K562 (cell line): Measurements from ENCODE around the gene ILK. TPM values are rescaled to one million over a fixed set of nuclear protein-coding genes. Genes with fewer than 3 reads are reported as not detected.

Experiments
- ATAC-seq: fragments of 200-7000 bp; cut with Tn5 transposase; 3 replicates; pipeline ENCODE4 v1.9.1; 2020; ENCODE audit warnings: moderate library complexity
- BruUV-seq: library from RNA; stranded (reverse); fragments of 400-500 nt; replicated peaks from 2 replicates; lab custom pipeline; 2021; lab: Mats Ljungman, UMichigan
- CTCF ChIA-PET: fragments of 300-600 bp; formaldehyde crosslinking; extraction: SDS; loops from one replicate; lab custom pipeline; 2021; ENCODE audit warnings: low intra/inter-chr PET ratio; lab: Yijun Ruan, JAX
- POLR2A ChIA-PET: fragments of 300-600, 350-650 bp; sonication (Branson Sonifier 250); formaldehyde crosslinking; extraction: SDS; loops from one replicate; lab custom pipeline; 2021; ENCODE audit warnings: antibody characterized with exemption, inconsistent platforms; lab: Yijun Ruan, JAX
- DNase-seq, 4 experiments: peaks; one replicate each; pipeline versions ENCODE4 v3.0.0 to v3.0.0-alpha.2; 2011 to 2018; ENCODE audit warnings: low spot score in 3 of 4, mixed read lengths in 3 of 4; ENCODE audit errors: extremely low read depth in 1 of 4
- FAIRE-seq: peaks from 2 replicates; lab custom pipeline; 2011; peaks lifted over from hg19 to GRCh38; lab: Jason Lieb, UNC
- H2AFZ ChIP-seq: 2 replicates; pipeline ENCODE4 v1.6.0; 2011; ENCODE audit warnings: low read depth, low read length, control low read depth, inconsistent platforms
- H3K27ac ChIP-seq: fragments of 200-600 bp; 3 replicates; pipeline ENCODE4 v1.8.0; 2011; ENCODE audit warnings: low read depth, mild to moderate bottlenecking, control low read depth, inconsistent platforms, low read length, moderate library complexity, mixed read lengths; ENCODE audit errors: extremely low read depth
- H3K27me3 ChIP-seq, 2 experiments: fragments of 300-600 bp in 1 of 2; 2 replicates in 1 of 2; 3 replicates in 1 of 2; pipeline versions ENCODE4 v1.6.0 to v1.8.0; 2011; ENCODE audit warnings: inconsistent platforms in 2 of 2, low read length in 2 of 2, mild to moderate bottlenecking in 1 of 2, mixed read lengths in 1 of 2, moderate library complexity in 1 of 2; ENCODE audit not compliant: control insufficient read depth in 2 of 2, insufficient read depth in 2 of 2
- H3K36me3 ChIP-seq: fragments of 300-600 bp; 3 replicates; pipeline ENCODE4 v1.8.0; 2011; ENCODE audit warnings: mild to moderate bottlenecking, low read length, inconsistent platforms; ENCODE audit not compliant: control insufficient read depth, insufficient read depth
- H3K4me1 ChIP-seq, 2 experiments: fragments of 200-600 bp in 1 of 2; replicated peaks in 1 of 2; 2 replicates in 1 of 2; 3 replicates in 1 of 2; pipeline versions ENCODE4 v1.5.1 to v1.8.0; 2011; ENCODE audit warnings: inconsistent platforms in 2 of 2, low read length in 2 of 2, mild to moderate bottlenecking in 1 of 2, mixed read lengths in 1 of 2, moderate library complexity in 1 of 2; ENCODE audit not compliant: control insufficient read depth in 2 of 2, insufficient read depth in 2 of 2
- H3K4me2 ChIP-seq: 2 replicates; pipeline ENCODE4 v1.6.1; 2011; ENCODE audit warnings: low read length, control low read depth, inconsistent platforms, mixed read lengths; ENCODE audit not compliant: insufficient read depth
- H3K4me3 ChIP-seq: fragments of 200-600 bp; sonication (generic), shearing (Covaris generic); 2 replicates; pipeline ENCODE4 v1.5.1; 2016; ENCODE audit warnings: control low read depth, inconsistent platforms
- H3K79me2 ChIP-seq: fragments of 200-600 bp; 3 replicates; pipeline ENCODE4 v1.8.0; 2011; ENCODE audit warnings: low read length, inconsistent platforms; ENCODE audit not compliant: control insufficient read depth, insufficient read depth
- H3K9ac ChIP-seq, 2 experiments: 2 replicates each; pipeline versions ENCODE4 v1.6.0 to v1.6.1; 2011; ENCODE audit warnings: low read depth in 2 of 2, low read length in 2 of 2, control low read depth in 1 of 2, inconsistent platforms in 1 of 2, mild to moderate bottlenecking in 1 of 2, mixed read lengths in 1 of 2; ENCODE audit not compliant: insufficient read depth in 1 of 2
- H3K9me1 ChIP-seq: one replicate; pipeline ENCODE4 v1.6.0; 2011; ENCODE audit warnings: inconsistent platforms, mild to moderate bottlenecking, low read length, moderate library complexity; ENCODE audit not compliant: control insufficient read depth, insufficient read depth
- H3K9me3 ChIP-seq: replicated peaks from 2 replicates; pipeline ENCODE4 v1.5.1; 2011; ENCODE audit warnings: low read depth, low read length, inconsistent platforms; ENCODE audit not compliant: control insufficient read depth, insufficient read depth
- H4K20me1 ChIP-seq: replicated peaks from 2 replicates; pipeline ENCODE4 v1.6.1; 2011; ENCODE audit warnings: low read length, inconsistent platforms, mixed read lengths; ENCODE audit not compliant: control insufficient read depth, insufficient read depth
- ATF7 ChIP-seq: fragments of 450-650 bp; IDR thresholded peaks from 2 replicates; pipeline ENCODE4 v1.7.1; 2014; ENCODE audit warnings: mild to moderate bottlenecking, moderate library complexity
- BRF1 ChIP-seq: IDR thresholded peaks from 3 replicates; pipeline ENCODE4 v1.6.1; 2011; ENCODE audit warnings: borderline replicate concordance, mild to moderate bottlenecking; ENCODE audit not compliant: insufficient read length; ENCODE audit errors: extremely low read depth
- EGR1 ChIP-seq: fragments of 450-650 bp; conservative IDR thresholded peaks from 2 replicates; pipeline ENCODE4 v1.6.1; 2017; ENCODE audit warnings: mild to moderate bottlenecking
- FOXP4 ChIP-seq: sonication (generic); formaldehyde crosslinking; IDR thresholded peaks from 2 replicates; pipeline ENCODE4 v1.8.0; 2022; ENCODE audit warnings: mild to moderate bottlenecking, missing genetic modification reagents, borderline replicate concordance
- HDGF ChIP-seq: fragments of 450-650 bp; IDR thresholded peaks from 2 replicates; pipeline ENCODE4 v1.6.1; 2016
- HNRNPLL ChIP-seq: fragments of 200-400 bp; formaldehyde crosslinking; IDR thresholded peaks from 2 replicates; pipeline ENCODE4 v1.6.1; 2017; ENCODE audit warnings: low read length, low read depth, mild to moderate bottlenecking; ENCODE audit not compliant: poor library complexity, severe bottlenecking
- MTA1 ChIP-seq: fragments of 450-650 bp; IDR thresholded peaks from 2 replicates; pipeline ENCODE4 v1.6.1; 2017; ENCODE audit warnings: borderline replicate concordance
- MTA2 ChIP-seq: fragments of 450-650 bp; IDR thresholded peaks from 2 replicates; pipeline ENCODE4 v1.6.1; 2016; ENCODE audit warnings: low read depth
- NFE2 ChIP-seq: IDR thresholded peaks from 2 replicates; pipeline ENCODE4 v1.6.1; 2014; ENCODE audit warnings: antibody characterized with exemption, low read depth
- NR2C1 ChIP-seq, 2 experiments: fragments of 450-650 bp; IDR thresholded peaks; 2 replicates each; pipeline ENCODE4 v1.6.1; 2017; ENCODE audit warnings: mild to moderate bottlenecking in 2 of 2, antibody characterized with exemption in 1 of 2, inconsistent platforms in 1 of 2, missing compliant biosample characterization in 1 of 2, missing genetic modification characterization in 1 of 2
- NUFIP1 ChIP-seq: fragments of 450-650 bp; IDR thresholded peaks from 2 replicates; pipeline ENCODE4 v1.6.1; 2018; ENCODE audit not compliant: partially characterized antibody
- PTTG1 ChIP-seq: fragments of 450-650 bp; IDR thresholded peaks from 2 replicates; pipeline ENCODE4 v1.6.1; 2016; ENCODE audit warnings: low read depth, mild to moderate bottlenecking, missing genetic modification characterization, missing compliant biosample characterization
- RBM34 ChIP-seq: fragments of 200-400 bp; formaldehyde crosslinking; IDR thresholded peaks from 2 replicates; pipeline ENCODE4 v1.6.1; 2018; ENCODE audit warnings: low read length, borderline replicate concordance; ENCODE audit not compliant: insufficient read depth
- SP1 ChIP-seq: sonication (generic); formaldehyde crosslinking; IDR thresholded peaks from 2 replicates; pipeline ENCODE4 v1.8.1; 2022; ENCODE audit warnings: mild to moderate bottlenecking, missing genetic modification reagents
- TCF3 ChIP-seq: sonication (generic); formaldehyde crosslinking; IDR thresholded peaks from 2 replicates; pipeline ENCODE4 v1.4.0; 2020; ENCODE audit warnings: mild to moderate bottlenecking, missing genetic modification reagents
- TCF7L2 ChIP-seq: fragments of 150-350 bp; IDR thresholded peaks from 2 replicates; pipeline ENCODE4 v1.6.1; 2016; ENCODE audit warnings: low read depth, mild to moderate bottlenecking, low read length, moderate library complexity
- ZC3H11A ChIP-seq: IDR thresholded peaks from 2 replicates; pipeline ENCODE4 v1.6.1; 2012; ENCODE audit warnings: low read depth, low read length, improper control_type of control experiment
- ZFP36 ChIP-seq: fragments of 150-350 bp; IDR thresholded peaks from 2 replicates; pipeline ENCODE4 v1.6.1; 2018; ENCODE audit warnings: low read length, low read depth; ENCODE audit not compliant: partially characterized antibody
- ZNF165 ChIP-seq: fragments of 250-450 bp; sonication (Bioruptor Pico); IDR thresholded peaks from 2 replicates; pipeline ENCODE4 v1.4.0; 2020; ENCODE audit warnings: borderline replicate concordance
- WGBS: fragments of 100-300 bp; shearing (Covaris generic); methylation state at CpG from one replicate; pipeline ENCODE4 v1.1.6; 2016; ENCODE audit warnings: low coverage, mixed read lengths; ENCODE audit not compliant: insufficient coverage; ENCODE audit errors: missing lambda C conversion rate; 5-methylcytosine and 5-hydroxymethylcytosine counted together
- in situ Hi-C: fragments of 300-500 bp; cut with MboI; formaldehyde crosslinking; loops from 4 replicates; pipeline ENCODE4 v1.15.0; 2018; ENCODE audit warnings: inconsistent platforms, mixed read lengths
- intact Hi-C: fragments of 100-400 bp; cut with micrococcal nuclease; formaldehyde crosslinking; loops from 2 replicates; pipeline ENCODE4 v1.14.2; 2022
- polyA plus RNA-seq, 8 experiments: library from polyadenylated mRNA; depleted of rRNA in 4 of 8; stranded (reverse) in 5 of 8; unstranded in 3 of 8; fragments of >200 nt; fragmentation: Nextera tagmentation in 2 of 8; fragmentation: Illumina TruSeq in 1 of 8; extraction: Ambion mirVana in 2 of 8; extraction: Trizol in 1 of 8; gene quantifications; 2 replicates each; pipeline versions ENCODE4 v1.2.1 to v1.2.3, GENCODE V29; 2011 to 2014; ENCODE audit warnings: inconsistent platforms in 1 of 8, missing spikeins in 1 of 8
- total RNA-seq, 7 experiments: library from RNA; depleted of rRNA in 6 of 7; stranded (reverse); fragments of >200 nt in 6 of 7; fragmentation: Illumina TruSeq in 2 of 7; extraction: Trizol in 2 of 7; gene quantifications; 2 replicates each; pipeline versions ENCODE4 v1.2.1 to v1.2.3, GENCODE V29; 2011 to 2021; ENCODE audit warnings: low replicate concordance in 1 of 7

The ILK gene
- total and polyA plus RNA-seq, 9 of the 15 experiments (the other 6 are each of a cell fraction or from before 2014, with no cell fraction given) = 43.3 to 95.9 (median 58.9) TPM

GRCh38 chr11:6654281-6655019 is 50.9 kb downstream of the ILK start:
- ATAC-seq = no peak

More at GRCh38 chr11:6654281-6655019, 50.9 kb downstream of the ILK start:
- Histone ChIP-seq H3K27ac (no peak overlapping the region), H3K36me3 (no peaks in the 10 kb centered on the region), H3K9me3 (no peaks in the 10 kb centered on the region), H3K9me1 (no peaks in the 10 kb centered on the region), H3K4me1 (peaks cover 9 to 16% of the 10 kb centered on the region in 2 experiments; a peak in 4 of 5 replicates), H2AFZ (no peak overlapping the region), H3K9ac (no peak overlapping the region), H3K79me2 (no peaks in the 10 kb centered on the region), H3K4me2 (no peak overlapping the region), H3K4me3 (no peak overlapping the region), H4K20me1 (no peaks in the 10 kb centered on the region), H3K27me3 (no peaks in the 10 kb centered on the region)
- in situ Hi-C loops = no loop called here
- WGBS = 53% methylated on average over 9 of the region's 9 CpGs
- FAIRE-seq (no peak), DNase-seq (no peak)
- ChIA-PET POLR2A (interaction anchor here (0.9 kb wide), 1 partner anchor 15 kb away, joined by 3 read pairs; no protein-coding TSS in a partner anchor), CTCF (no interaction called here)
- TF ChIP-seq ATF7 (no peak), ZNF165 (CRISPR knock-in tag) (no peak), TCF7L2 (no peak), EGR1 (no peak), MTA1 (no peak), HNRNPLL (no peak), FOXP4 (CRISPR knock-in tag) (no peak), MTA2 (no peak), NFE2 (no peak), SP1 (CRISPR knock-in tag) (no peak), RBM34 (no peak), NUFIP1 (no peak), BRF1 (no peak), TCF3 (CRISPR knock-in tag) (no peak), ZC3H11A (no peak), HDGF (no peak), ZFP36 (no peak), NR2C1 (IDR thresholded peaks at IDR 0.05) (no peak), NR2C1 (tag; IDR thresholded peaks at IDR 0.05) (no peak), PTTG1 (tag) (no peak)
- BruUV-seq = no TSS peak
- intact Hi-C loops = no loop called here
